Measurements from ENCODE around the gene SETDB1.
A peak's percentile ranks its signal among the peaks of the same experiment; 100 is the strongest.

SETDB1 gene

GRCh38 chr1:150944856-150945255, 18.7 kb downstream of the SETDB1 start:
- DNase-seq: no peak

GRCh38 chr1:150954708-150955107, 28.5 kb downstream of the SETDB1 start:
- DNase-seq: no peak

GRCh38 chr1:150955280-150955679, 29.1 kb downstream of the SETDB1 start:
- no peak for DNase-seq

GRCh38 chr1:150957666-150958065, 31.5 kb downstream of the SETDB1 start:
- DNase-seq: no peak

GRCh38 chr1:150960646-150961045, 34.5 kb downstream of the SETDB1 start:
- no peak for DNase-seq

- DNase-seq: no peak
These were observed 35.6 kb downstream of the SETDB1 start for GRCh38 chr1:150961756-150962155.

- DNase-seq: no peak
These were observed 37.4 kb downstream of the SETDB1 start for GRCh38 chr1:150963321-150964163.

GRCh38 chr1:150964164-150964489, 38.0 kb downstream of the SETDB1 start:
- no peak for DNase-seq

GRCh38 chr1:150965605-150966004, 39.4 kb downstream of the SETDB1 start:
- no peak for DNase-seq

- no peak for DNase-seq
These were observed 39.8 kb downstream of the SETDB1 start for GRCh38 chr1:150966011-150966410.

GRCh38 chr1:150967936-150968335, 41.8 kb downstream of the SETDB1 start:
- DNase-seq: no peak

GRCh38 chr1:150968491-150968890, 42.3 kb downstream of the SETDB1 start:
- DNase-seq: no peak

- no peak for DNase-seq
These were observed 43.5 kb downstream of the SETDB1 start for GRCh38 chr1:150969626-150970025.

GRCh38 chr1:150970808-150971582, 44.8 kb downstream of the SETDB1 start:
- DNase-seq: peak; percentile 70

GRCh38 chr1:150971583-150972416, 45.6 kb downstream of the SETDB1 start:
- DNase-seq: peak; percentile 58

GRCh38 chr1:150972417-150972940, 46.3 kb downstream of the SETDB1 start:
- no peak for DNase-seq

- DNase-seq: no peak
These were observed 47.2 kb downstream of the SETDB1 start for GRCh38 chr1:150973258-150973835.

GRCh38 chr1:150973836-150974579, 47.8 kb downstream of the SETDB1 start:
- DNase-seq: peak; percentile 59

- DNase-seq: peak; percentile 91
These were observed 48.7 kb downstream of the SETDB1 start, which contains the start of gene CERS2 for GRCh38 chr1:150974580-150975478. Gene CERS2, minus strand, starts transcription at chr1:150974835. Its CDS starts 5,745 bp downstream, at chr1:150969090.

- no peak for DNase-seq
These were observed 50.2 kb downstream of the SETDB1 start for GRCh38 chr1:150976401-150976821.
